ENCODE measurements around the gene BCL11A. TPM values are rescaled to one million over a fixed set of nuclear protein-coding genes. Genes with fewer than 3 reads are reported as not detected.

The BCL11A gene
- total RNA-seq, 4 donors from 2014 or later = 4.6 to 12.8 (median 9.0) TPM

DNA sequence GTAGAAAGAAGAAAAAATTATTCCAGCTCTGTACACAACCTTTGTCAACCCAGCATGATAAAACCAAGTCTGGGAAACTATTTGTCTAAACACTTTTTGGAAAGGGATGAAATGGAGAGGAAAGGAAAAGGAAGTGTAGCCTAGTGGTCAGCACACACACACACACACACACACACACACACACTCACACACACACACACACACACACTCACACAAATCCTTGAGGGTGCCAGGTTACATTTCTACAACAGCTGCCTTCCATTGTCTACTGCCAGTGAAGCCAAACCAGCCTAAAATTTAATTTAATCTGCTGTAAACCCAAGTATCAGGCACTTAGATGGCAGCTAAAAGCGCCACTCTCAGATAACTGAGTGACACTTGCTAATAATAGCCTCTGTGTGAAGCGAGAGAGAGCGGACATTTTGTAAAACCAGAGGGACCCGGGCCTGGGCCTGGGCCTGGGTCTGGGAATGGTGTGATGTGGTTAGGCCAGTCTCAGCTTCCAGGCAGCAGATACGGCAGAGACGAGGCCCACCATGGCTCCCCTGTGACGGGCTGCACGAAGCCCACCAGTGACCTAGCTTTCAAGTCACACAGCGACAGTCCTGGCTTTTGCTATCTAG is 32.4 kb downstream of the BCL11A start:
- no peaks in the 10 kb centered on the region for H3K36me3 ChIP-seq
- 93 to 94% methylated on average over 9 of the region's 9 CpGs for WGBS, 2 donors
- H3K4me1 ChIP-seq = no peaks in the 10 kb centered on the region
- no peak overlapping the region for H3K27ac ChIP-seq
- no peaks in the 10 kb centered on the region for H3K27me3 ChIP-seq
- intact Hi-C loops (cut with DNase I) = no loop called here
- no peak for TF ChIP-seq POLR2A (IDR thresholded peaks at IDR 0.05)
- TF ChIP-seq, protein P1, sequence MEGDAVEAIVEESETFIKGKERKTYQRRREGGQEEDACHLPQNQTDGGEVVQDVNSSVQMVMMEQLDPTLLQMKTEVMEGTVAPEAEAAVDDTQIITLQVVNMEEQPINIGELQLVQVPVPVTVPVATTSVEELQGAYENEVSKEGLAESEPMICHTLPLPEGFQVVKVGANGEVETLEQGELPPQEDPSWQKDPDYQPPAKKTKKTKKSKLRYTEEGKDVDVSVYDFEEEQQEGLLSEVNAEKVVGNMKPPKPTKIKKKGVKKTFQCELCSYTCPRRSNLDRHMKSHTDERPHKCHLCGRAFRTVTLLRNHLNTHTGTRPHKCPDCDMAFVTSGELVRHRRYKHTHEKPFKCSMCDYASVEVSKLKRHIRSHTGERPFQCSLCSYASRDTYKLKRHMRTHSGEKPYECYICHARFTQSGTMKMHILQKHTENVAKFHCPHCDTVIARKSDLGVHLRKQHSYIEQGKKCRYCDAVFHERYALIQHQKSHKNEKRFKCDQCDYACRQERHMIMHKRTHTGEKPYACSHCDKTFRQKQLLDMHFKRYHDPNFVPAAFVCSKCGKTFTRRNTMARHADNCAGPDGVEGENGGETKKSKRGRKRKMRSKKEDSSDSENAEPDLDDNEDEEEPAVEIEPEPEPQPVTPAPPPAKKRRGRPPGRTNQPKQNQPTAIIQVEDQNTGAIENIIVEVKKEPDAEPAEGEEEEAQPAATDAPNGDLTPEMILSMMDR (IDR thresholded peaks at IDR 0.05) = no peak
- H3K4me3 ChIP-seq (replicated peaks in 1 of 3) = no peak overlapping the region
- no peaks in the 10 kb centered on the region for H3K9me3 ChIP-seq
- no peak for DNase-seq

DNA sequence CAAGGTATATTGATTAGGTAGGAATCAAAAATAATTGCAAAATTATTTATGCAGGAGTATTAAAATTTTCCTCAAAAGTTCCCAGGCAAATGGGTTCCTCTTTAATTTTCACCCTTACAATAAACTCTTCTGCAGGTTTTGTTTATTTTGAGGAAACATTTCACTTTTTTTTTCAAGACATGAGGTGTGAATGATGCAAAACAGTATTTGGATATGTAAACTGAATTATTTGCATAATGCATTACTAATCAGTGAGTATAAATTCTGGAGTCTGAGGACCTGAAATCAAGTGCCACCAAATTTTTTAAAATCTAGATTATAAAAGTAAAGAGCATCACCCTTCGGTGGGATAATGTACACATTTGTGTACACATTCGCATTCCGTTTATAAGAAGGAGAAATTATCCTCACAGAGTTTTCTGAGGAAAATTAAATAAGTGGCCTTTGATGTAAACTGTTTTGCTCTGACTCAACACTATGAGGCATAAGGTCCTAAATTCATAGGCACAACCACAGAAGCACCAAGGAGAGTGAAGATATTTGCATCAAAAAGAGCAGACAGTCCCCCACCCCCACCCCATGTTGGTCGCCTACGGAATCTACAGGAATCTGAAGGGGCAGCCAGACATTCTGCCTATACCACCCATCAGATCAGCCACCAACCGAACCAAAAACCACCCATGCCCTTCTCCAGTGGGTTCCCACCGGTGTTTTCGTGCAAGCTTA is 33.1 kb downstream of the BCL11A start:
- TF ChIP-seq, protein P1 (IDR thresholded peaks at IDR 0.05) = no peak
- no peak for TF ChIP-seq POLR2A (IDR thresholded peaks at IDR 0.05)
- H3K4me1 ChIP-seq = no peaks in the 10 kb centered on the region
- intact Hi-C loops (cut with DNase I) = no loop called here
- H3K4me3 ChIP-seq (replicated peaks in 1 of 3) = no peak overlapping the region
- WGBS, 2 donors = 88 to 91% methylated on average over 8 of the region's 8 CpGs
- H3K27ac ChIP-seq = no peak overlapping the region
- no peaks in the 10 kb centered on the region for H3K9me3 ChIP-seq
- H3K36me3 ChIP-seq = no peaks in the 10 kb centered on the region
- DNase-seq = no peak
- H3K27me3 ChIP-seq = no peaks in the 10 kb centered on the region

- WGBS, 2 donors = 79% methylated on average over 7 of the region's 7 CpGs
- Histone ChIP-seq H3K9me3 (no peaks in the 10 kb centered on the region), H3K27ac (no peak overlapping the region), H3K27me3 (no peaks in the 10 kb centered on the region), H3K4me3 (replicated peaks in 1 of 3) (no peak overlapping the region), H3K4me1 (no peaks in the 10 kb centered on the region), H3K36me3 (no peaks in the 10 kb centered on the region)
- intact Hi-C loops (cut with DNase I) = no loop called here
- TF ChIP-seq, protein P1 (IDR thresholded peaks at IDR 0.05) = no peak
- no peak for TF ChIP-seq POLR2A (IDR thresholded peaks at IDR 0.05)
- no peak for DNase-seq
Measured at GRCh38 chr2:60519231-60519863, 34.1 kb downstream of the BCL11A start.

DNA sequence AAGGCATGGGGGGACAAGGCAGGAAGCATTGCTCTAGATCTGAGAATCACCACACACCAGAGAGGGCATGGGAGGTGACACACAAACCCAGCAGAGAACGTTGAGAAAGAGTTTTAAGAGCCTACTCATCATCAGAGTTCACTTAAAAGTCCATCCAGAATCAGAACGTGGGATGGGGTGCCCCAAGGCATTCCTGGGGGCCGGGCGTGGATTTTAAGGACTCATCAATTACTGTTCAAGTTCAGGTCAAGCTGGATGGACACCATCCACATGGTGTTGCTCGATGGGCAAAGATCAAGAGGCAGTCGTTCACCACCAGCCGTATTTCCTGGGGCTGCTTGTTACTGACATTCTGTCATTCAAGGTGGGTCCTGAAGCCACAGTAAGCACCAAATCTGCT is 34.9 kb downstream of the BCL11A start:
- Histone ChIP-seq H3K36me3 (no peaks in the 10 kb centered on the region), H3K4me3 (replicated peaks in 1 of 3) (no peak overlapping the region), H3K27me3 (no peaks in the 10 kb centered on the region), H3K4me1 (no peaks in the 10 kb centered on the region), H3K9me3 (no peaks in the 10 kb centered on the region), H3K27ac (no peak overlapping the region)
- TF ChIP-seq POLR2A (IDR thresholded peaks at IDR 0.05) = no peak
- 85% methylated on average over 7 of the region's 7 CpGs for WGBS, 2 donors
- intact Hi-C loops (cut with DNase I) = no loop called here
- DNase-seq = no peak

DNA sequence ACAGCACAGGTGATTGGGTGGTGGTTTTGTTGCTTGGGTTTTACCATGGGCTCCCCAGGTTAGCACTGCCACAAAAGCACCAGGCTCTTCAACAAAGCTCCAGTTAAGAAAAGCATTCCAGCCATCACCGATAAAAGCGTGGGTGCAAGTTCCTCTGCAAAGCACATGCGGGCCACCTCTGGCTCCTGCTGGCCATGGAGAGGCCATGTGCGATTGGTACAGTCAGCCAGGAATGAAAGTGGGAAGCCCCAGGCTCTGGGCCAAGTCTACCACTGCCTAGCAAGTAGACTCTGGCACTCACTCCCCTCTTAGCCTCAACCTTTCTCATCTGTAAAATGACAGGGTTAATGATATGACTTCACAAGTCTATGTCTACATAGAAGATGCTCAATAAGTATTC is 36.0 kb downstream of the BCL11A start:
- Histone ChIP-seq H3K27me3 (no peaks in the 10 kb centered on the region), H3K36me3 (no peaks in the 10 kb centered on the region), H3K4me3 (replicated peaks in 1 of 3) (no peak overlapping the region), H3K4me1 (no peaks in the 10 kb centered on the region), H3K9me3 (no peaks in the 10 kb centered on the region), H3K27ac (no peak overlapping the region)
- no peak for DNase-seq
- WGBS, 2 donors = 92 to 97% methylated on average over 4 of the region's 4 CpGs
- TF ChIP-seq POLR2A (IDR thresholded peaks at IDR 0.05) = no peak
- TF ChIP-seq, protein P1 (IDR thresholded peaks at IDR 0.05) = no peak
- intact Hi-C loops (cut with DNase I) = no loop called here
